Upper lobe of right lung (tissue), 1 donor: ENCODE results near the gene SPATA1. TPM values are rescaled to one million over a fixed set of nuclear protein-coding genes. Genes with fewer than 3 reads are reported as not detected.

Source experiments
- ATAC-seq: fragments of 200-7000 bp; cut with Tn5 transposase; one replicate; pipeline ENCODE4 v1.9.1; 2020; ENCODE audit warnings: mild to moderate bottlenecking, moderate library complexity
- DNase-seq: peaks from one replicate; pipeline ENCODE4 v3.0.0-alpha.2; 2020
- H3K27ac ChIP-seq: fragments of 200-600 bp; one replicate; pipeline ENCODE4 v1.8.0; 2022
- H3K27me3 ChIP-seq: fragments of 200-600 bp; one replicate; pipeline ENCODE4 v1.8.0; 2022; ENCODE audit warnings: mild to moderate bottlenecking
- H3K36me3 ChIP-seq: fragments of 200-600 bp; one replicate; pipeline ENCODE4 v1.8.0; 2022
- H3K4me1 ChIP-seq: fragments of 200-600 bp; one replicate; pipeline ENCODE4 v1.8.0; 2022
- H3K4me3 ChIP-seq: fragments of 200-600 bp; one replicate; pipeline ENCODE4 v1.8.0; 2022; ENCODE audit warnings: mild to moderate bottlenecking
- H3K9me3 ChIP-seq: fragments of 200-600 bp; one replicate; pipeline ENCODE4 v1.8.0; 2022
- intact Hi-C: fragments of 100-400 bp; cut with DNase I; formaldehyde crosslinking; loops from one replicate; pipeline ENCODE4 v1.11.0; 2022
- total RNA-seq: library from RNA; stranded (reverse); fragmentation: NEBNext Ultra II Directional; extraction: Animal tissue kit (Norgen Biotek cat#: 25700); gene quantifications from one replicate; pipeline ENCODE4 v1.2.1, GENCODE V29; 2021
- TF ChIP-seq, protein P1 (sequence below): fragments of 200-600 bp; IDR thresholded peaks from one replicate; pipeline ENCODE4 v1.8.0; 2022; ENCODE audit warnings: antibody characterized with exemption
- donor health status: DM: no; HTN: yes; CAD: no; lungs with severe emphysema.

SPATA1 gene
- total RNA-seq, 1 donor from 2014 or later, result 3.4 TPM

DNA sequence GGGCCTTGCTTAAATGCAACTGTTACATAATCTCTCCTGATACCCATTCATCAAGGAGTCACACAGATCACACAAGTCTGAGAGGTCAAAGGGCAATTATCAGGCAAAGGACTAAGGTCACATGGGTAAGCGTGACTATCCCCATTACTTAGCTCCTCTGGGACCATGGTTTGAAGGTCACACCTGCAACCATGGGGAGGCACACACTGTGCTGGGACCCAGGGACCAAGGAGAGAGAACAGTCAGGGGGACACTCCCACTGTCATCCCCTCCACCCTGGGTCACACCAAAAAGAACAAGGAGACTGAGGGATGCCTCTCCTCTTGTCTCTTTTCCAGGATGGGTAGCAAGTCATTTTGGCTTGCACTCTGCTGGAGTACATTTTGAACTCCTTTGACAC is 99.0 kb downstream of the SPATA1 start:
- no peaks in the 10 kb centered on the region for H3K4me1 ChIP-seq
- intact Hi-C loops, result no loop called here
- H3K36me3 ChIP-seq, result no peaks in the 10 kb centered on the region
- H3K9me3 ChIP-seq, result peaks cover 6% of the 10 kb centered on the region
- H3K27me3 ChIP-seq, result no peaks in the 10 kb centered on the region
- ATAC-seq, result no peak
- H3K27ac ChIP-seq, result no peak overlapping the region
- TF ChIP-seq, protein P1, sequence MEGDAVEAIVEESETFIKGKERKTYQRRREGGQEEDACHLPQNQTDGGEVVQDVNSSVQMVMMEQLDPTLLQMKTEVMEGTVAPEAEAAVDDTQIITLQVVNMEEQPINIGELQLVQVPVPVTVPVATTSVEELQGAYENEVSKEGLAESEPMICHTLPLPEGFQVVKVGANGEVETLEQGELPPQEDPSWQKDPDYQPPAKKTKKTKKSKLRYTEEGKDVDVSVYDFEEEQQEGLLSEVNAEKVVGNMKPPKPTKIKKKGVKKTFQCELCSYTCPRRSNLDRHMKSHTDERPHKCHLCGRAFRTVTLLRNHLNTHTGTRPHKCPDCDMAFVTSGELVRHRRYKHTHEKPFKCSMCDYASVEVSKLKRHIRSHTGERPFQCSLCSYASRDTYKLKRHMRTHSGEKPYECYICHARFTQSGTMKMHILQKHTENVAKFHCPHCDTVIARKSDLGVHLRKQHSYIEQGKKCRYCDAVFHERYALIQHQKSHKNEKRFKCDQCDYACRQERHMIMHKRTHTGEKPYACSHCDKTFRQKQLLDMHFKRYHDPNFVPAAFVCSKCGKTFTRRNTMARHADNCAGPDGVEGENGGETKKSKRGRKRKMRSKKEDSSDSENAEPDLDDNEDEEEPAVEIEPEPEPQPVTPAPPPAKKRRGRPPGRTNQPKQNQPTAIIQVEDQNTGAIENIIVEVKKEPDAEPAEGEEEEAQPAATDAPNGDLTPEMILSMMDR, result no peak
- H3K4me3 ChIP-seq, result no peak overlapping the region
- no peak for DNase-seq

DNA sequence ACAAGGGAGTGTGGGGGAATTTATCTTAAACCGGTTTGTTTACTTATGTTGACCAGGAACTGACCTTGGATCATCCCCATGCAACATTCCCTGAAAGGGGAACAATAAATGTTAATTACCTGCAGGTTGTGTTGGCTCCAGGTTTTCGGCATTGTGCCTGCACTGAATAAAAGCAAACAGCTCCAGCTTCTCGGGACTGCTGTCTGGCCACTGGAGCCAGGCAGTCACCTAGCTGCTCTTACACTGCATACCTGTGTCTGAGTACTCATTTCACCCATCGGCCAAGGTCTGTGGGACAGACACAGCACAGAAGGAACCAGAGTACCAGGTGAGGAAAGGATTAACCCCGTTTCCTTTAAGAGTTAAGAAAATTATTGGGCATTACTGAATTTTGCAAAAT is 100.8 kb downstream of the SPATA1 start:
- intact Hi-C loops, result no loop called here
- H3K27me3 ChIP-seq, result no peaks in the 10 kb centered on the region
- DNase-seq (no peak), ATAC-seq (no peak)
- no peak overlapping the region for H3K27ac ChIP-seq
- H3K9me3 ChIP-seq, result peaks cover 6% of the 10 kb centered on the region
- no peaks in the 10 kb centered on the region for H3K4me1 ChIP-seq
- no peak overlapping the region for H3K4me3 ChIP-seq
- H3K36me3 ChIP-seq, result no peaks in the 10 kb centered on the region
- TF ChIP-seq, protein P1, result no peak

DNA sequence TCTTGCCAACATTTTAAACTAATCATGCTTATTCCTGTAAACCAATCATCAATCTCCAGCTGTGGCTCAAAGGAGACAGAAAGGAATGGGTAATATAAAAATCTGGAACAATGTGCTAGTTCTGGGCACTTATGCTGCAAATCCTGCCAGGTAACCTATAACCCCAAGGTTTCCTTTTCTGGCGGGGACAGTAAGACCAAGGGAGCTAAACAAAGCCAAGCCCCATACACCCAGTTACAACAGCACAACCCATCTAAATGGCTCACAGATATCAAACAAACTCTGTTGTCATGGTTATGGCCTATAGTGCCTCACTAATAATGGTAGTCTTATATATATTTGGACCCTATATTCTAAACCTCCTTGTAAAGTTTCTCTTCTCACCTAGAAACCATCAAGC is 104.9 kb downstream of the SPATA1 start:
- no peak overlapping the region for H3K4me3 ChIP-seq
- DNase-seq (no peak), ATAC-seq (no peak)
- no peaks in the 10 kb centered on the region for H3K27me3 ChIP-seq
- no peaks in the 10 kb centered on the region for H3K4me1 ChIP-seq
- TF ChIP-seq, protein P1, result no peak
- intact Hi-C loops, result no loop called here
- no peak overlapping the region for H3K27ac ChIP-seq
- H3K36me3 ChIP-seq, result no peaks in the 10 kb centered on the region
- no peaks in the 10 kb centered on the region for H3K9me3 ChIP-seq

DNA sequence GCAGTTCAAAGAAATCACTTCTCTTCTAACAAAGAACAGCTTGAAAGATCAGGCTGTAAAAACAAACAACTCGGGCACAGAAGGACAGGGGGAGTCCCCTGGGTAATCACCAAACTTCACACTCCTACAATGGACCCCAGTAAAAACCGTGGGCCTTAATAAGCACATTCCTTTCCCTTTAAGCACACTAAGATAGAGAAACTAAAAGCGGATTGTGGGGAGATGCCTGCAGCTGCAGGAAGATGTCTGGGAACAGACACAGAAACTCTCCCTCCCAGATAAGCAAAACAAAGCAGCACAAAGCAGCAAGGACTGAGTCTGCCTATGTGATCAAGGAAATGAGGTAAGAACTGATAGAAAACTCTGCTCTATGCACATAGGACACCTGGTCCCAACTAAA is 105.6 kb downstream of the SPATA1 start:
- TF ChIP-seq, protein P1, result no peak
- intact Hi-C loops, result no loop called here
- ATAC-seq, result no peak
- DNase-seq, result no peak
- H3K27ac ChIP-seq, result no peak overlapping the region
- no peaks in the 10 kb centered on the region for H3K9me3 ChIP-seq
- no peaks in the 10 kb centered on the region for H3K36me3 ChIP-seq
- H3K4me1 ChIP-seq, result no peaks in the 10 kb centered on the region
- no peak overlapping the region for H3K4me3 ChIP-seq
- H3K27me3 ChIP-seq, result no peaks in the 10 kb centered on the region

DNA sequence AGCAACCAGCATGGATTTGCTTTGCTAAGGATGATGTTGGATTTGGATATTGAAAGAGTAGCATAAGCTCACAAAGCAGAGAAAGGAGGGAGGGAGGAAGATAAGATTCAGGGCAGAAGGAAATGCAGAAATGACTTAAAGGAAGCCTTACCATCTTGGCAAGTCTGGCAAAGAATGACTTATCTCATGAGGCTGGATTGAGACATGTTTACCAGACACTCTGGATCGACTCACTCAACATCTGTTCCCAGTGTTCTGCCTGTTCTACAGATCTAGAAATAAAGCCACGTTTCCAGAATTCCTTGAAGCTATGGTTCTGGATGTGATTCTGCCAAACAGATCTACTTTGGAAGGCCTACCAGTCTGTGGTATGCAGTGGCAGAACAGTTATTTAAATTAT is 106.8 kb downstream of the SPATA1 start:
- no peaks in the 10 kb centered on the region for H3K4me1 ChIP-seq
- intact Hi-C loops, result no loop called here
- H3K9me3 ChIP-seq, result no peaks in the 10 kb centered on the region
- no peak overlapping the region for H3K4me3 ChIP-seq
- H3K36me3 ChIP-seq, result no peaks in the 10 kb centered on the region
- ATAC-seq (no peak), DNase-seq (no peak)
- H3K27ac ChIP-seq, result no peak overlapping the region
- TF ChIP-seq, protein P1, result no peak
- no peaks in the 10 kb centered on the region for H3K27me3 ChIP-seq

DNA sequence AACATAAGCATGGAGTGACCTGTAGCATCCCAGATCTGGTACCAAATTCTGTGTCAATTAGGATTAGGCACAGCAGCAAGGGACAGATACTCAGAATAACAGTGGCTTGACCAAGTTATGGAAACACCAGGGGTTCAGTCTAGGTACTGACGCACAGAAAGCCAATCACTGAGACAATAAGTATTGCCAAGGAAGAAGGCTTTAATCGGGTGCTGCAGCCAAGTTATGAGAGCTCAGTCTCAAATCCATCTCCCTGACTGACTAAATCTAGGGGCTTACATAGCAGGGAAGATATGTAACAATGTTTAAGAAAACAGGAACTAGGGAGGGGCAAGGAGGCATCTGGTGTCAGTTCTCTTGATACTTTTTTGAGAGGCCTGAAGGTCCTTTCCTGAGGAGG is 107.7 kb downstream of the SPATA1 start:
- no peak overlapping the region for H3K4me3 ChIP-seq
- peaks cover 2% of the 10 kb centered on the region for H3K4me1 ChIP-seq
- no peaks in the 10 kb centered on the region for H3K36me3 ChIP-seq
- intact Hi-C loops, result no loop called here
- H3K27me3 ChIP-seq, result no peaks in the 10 kb centered on the region
- no peak for ATAC-seq
- H3K9me3 ChIP-seq, result no peaks in the 10 kb centered on the region
- no peak for DNase-seq
- no peak overlapping the region for H3K27ac ChIP-seq
- TF ChIP-seq, protein P1, result no peak
